H1 (cell line): ENCODE measurements around the gene CHST3. TPM values are rescaled to one million over a fixed set of nuclear protein-coding genes. Genes with fewer than 3 reads are reported as not detected.

Experiments
- CTCF ChIA-PET: fragments of 300-600 bp; sonication (Branson Sonifier 250); formaldehyde crosslinking; loops from one replicate; lab custom pipeline; 2021; ENCODE audit not compliant: partially characterized antibody; lab: Charles Lee
- POLR2A ChIA-PET: fragments of 300-600 bp; sonication (Branson Sonifier 250); formaldehyde crosslinking; loops from one replicate; lab custom pipeline; 2021; ENCODE audit warnings: inconsistent platforms; ENCODE audit not compliant: partially characterized antibody; lab: Charles Lee
- DNase-seq, 2 experiments: peaks; one replicate each; pipeline versions ENCODE4 v3.0.0 to v3.0.0-alpha.2; 2010 to 2022; ENCODE audit warnings: low spot score in 2 of 2, low read depth in 1 of 2, mixed read lengths in 1 of 2
- FAIRE-seq: peaks from 2 replicates; lab custom pipeline; 2011; peaks lifted over from hg19 to GRCh38; lab: Jason Lieb, UNC
- H2AFZ ChIP-seq: 2 replicates; pipeline ENCODE4 v1.8.1; 2012; ENCODE audit warnings: low read length, inconsistent platforms
- H2AK5ac ChIP-seq: 2 replicates; pipeline ENCODE4 v1.6.1; 2013; ENCODE audit warnings: low read depth, low read length
- H2BK120ac ChIP-seq: replicated peaks from 2 replicates; pipeline ENCODE3; 2013; ENCODE audit warnings: low read depth, low read length, inconsistent platforms
- H2BK12ac ChIP-seq: 2 replicates; pipeline ENCODE4 v1.6.1; 2013; ENCODE audit warnings: low read depth, low read length
- H2BK15ac ChIP-seq: 2 replicates; pipeline ENCODE4 v1.6.1; 2013; ENCODE audit warnings: low read length
- H2BK20ac ChIP-seq: 2 replicates; pipeline ENCODE4 v1.6.1; 2013; ENCODE audit warnings: low read length
- H2BK5ac ChIP-seq: 2 replicates; pipeline ENCODE4 v1.6.1; 2013; ENCODE audit warnings: low read depth, low read length
- H3K14ac ChIP-seq: 2 replicates; pipeline ENCODE4 v1.6.1; 2013; ENCODE audit warnings: inconsistent platforms; ENCODE audit not compliant: insufficient read length
- H3K18ac ChIP-seq: 2 replicates; pipeline ENCODE4 v1.6.1; 2013; ENCODE audit warnings: low read length; ENCODE audit errors: extremely low read depth
- H3K23ac ChIP-seq: 2 replicates; pipeline ENCODE4 v1.6.1; 2013; ENCODE audit warnings: inconsistent platforms; ENCODE audit not compliant: insufficient read length
- H3K23me2 ChIP-seq: 2 replicates; pipeline ENCODE4 v1.6.1; 2013; ENCODE audit warnings: low read depth, low read length
- H3K27ac ChIP-seq: 2 replicates; pipeline ENCODE4 v1.6.1; 2011; ENCODE audit warnings: low read depth, low read length, inconsistent platforms
- H3K27me3 ChIP-seq, 4 experiments: replicated peaks in 1 of 4; 1 replicate in 1 of 4; 2 replicates in 3 of 4; pipeline versions ENCODE4 v1.6.1 to v1.8.1; 2011 to 2013; ENCODE audit warnings: low read length in 3 of 4, mild to moderate bottlenecking in 3 of 4, inconsistent platforms in 2 of 4, mixed read lengths in 2 of 4, moderate library complexity in 1 of 4; ENCODE audit not compliant: control insufficient read depth in 3 of 4, insufficient read depth in 3 of 4; ENCODE audit errors: extremely low read depth in 1 of 4
- H3K36me3 ChIP-seq, 4 experiments: 2 replicates each; pipeline versions ENCODE4 v1.6.1 to v1.8.1; 2011 to 2013; ENCODE audit warnings: mild to moderate bottlenecking in 4 of 4, low read length in 3 of 4, moderate library complexity in 2 of 4, control low read depth in 1 of 4, inconsistent platforms in 1 of 4; ENCODE audit not compliant: insufficient read depth in 4 of 4, control insufficient read depth in 2 of 4
- H3K4ac ChIP-seq: replicated peaks from 2 replicates; pipeline ENCODE3; 2013; ENCODE audit warnings: low read length, low read depth, mixed read lengths, inconsistent platforms; ENCODE audit not compliant: insufficient read length
- H3K4me1 ChIP-seq, 4 experiments: replicated peaks in 1 of 4; 1 replicate in 1 of 4; 2 replicates in 3 of 4; pipeline versions ENCODE4 v1.6.1 to v1.8.1; 2011 to 2013; ENCODE audit warnings: low read length in 3 of 4, inconsistent platforms in 2 of 4, mixed read lengths in 1 of 4; ENCODE audit not compliant: insufficient read depth in 4 of 4, control insufficient read depth in 3 of 4
- H3K4me2 ChIP-seq, 2 experiments: 2 replicates each; pipeline versions ENCODE4 v1.6.1 to v1.8.1; 2011 to 2013; ENCODE audit warnings: low read depth in 2 of 2, low read length in 2 of 2, control low read depth in 1 of 2, inconsistent platforms in 1 of 2, mild to moderate bottlenecking in 1 of 2; ENCODE audit not compliant: insufficient read depth in 1 of 2
- H3K4me3 ChIP-seq, 4 experiments: fragments of 200-600, 300-600 bp in 1 of 4; sonication (generic), shearing (Covaris generic), sonication (Bioruptor Twin) in 1 of 4; 2 replicates each; pipeline versions ENCODE4 v1.5.1 to v1.8.1; 2011 to 2016; ENCODE audit warnings: low read length in 4 of 4, low read depth in 3 of 4, control low read depth in 2 of 4, inconsistent platforms in 2 of 4, mild to moderate bottlenecking in 2 of 4, mixed read lengths in 1 of 4, moderate library complexity in 1 of 4; ENCODE audit not compliant: insufficient read depth in 2 of 4; ENCODE audit errors: extremely low read depth in 1 of 4
- H3K56ac ChIP-seq: replicated peaks from 2 replicates; pipeline ENCODE3; 2013; ENCODE audit warnings: low read depth, mild to moderate bottlenecking, mixed read lengths, low read length, inconsistent platforms; ENCODE audit not compliant: insufficient read length
- H3K79me1 ChIP-seq: 2 replicates; pipeline ENCODE4 v1.6.1; 2013; ENCODE audit warnings: low read depth, low read length, control low read depth
- H3K79me2 ChIP-seq, 2 experiments: 2 replicates each; pipeline versions ENCODE4 v1.6.1 to v1.8.1; 2012 to 2013; ENCODE audit warnings: low read length in 2 of 2, mild to moderate bottlenecking in 2 of 2, inconsistent platforms in 1 of 2; ENCODE audit not compliant: insufficient read depth in 2 of 2, control insufficient read depth in 1 of 2
- H3K9ac ChIP-seq, 4 experiments: replicated peaks in 1 of 4; 1 replicate in 1 of 4; 2 replicates in 3 of 4; pipeline versions ENCODE4 v1.6.1 to v1.8.1; 2011 to 2013; ENCODE audit warnings: low read depth in 3 of 4, low read length in 3 of 4, control low read depth in 2 of 4, mild to moderate bottlenecking in 2 of 4, moderate library complexity in 2 of 4, inconsistent platforms in 1 of 4; ENCODE audit errors: extremely low read depth in 1 of 4
- H3K9me3 ChIP-seq, 2 experiments: 2 replicates each; pipeline versions ENCODE4 v1.6.1 to v1.8.1; 2012 to 2013; ENCODE audit warnings: mild to moderate bottlenecking in 2 of 2, moderate library complexity in 2 of 2, control low read depth in 1 of 2, inconsistent platforms in 1 of 2, low read depth in 1 of 2, low read length in 1 of 2, mixed read lengths in 1 of 2; ENCODE audit not compliant: insufficient read depth in 2 of 2
- H4K20me1 ChIP-seq, 2 experiments: replicated peaks in 1 of 2; 2 replicates each; pipeline versions ENCODE3 to v1.8.1; 2011 to 2013; ENCODE audit warnings: inconsistent platforms in 2 of 2, low read length in 2 of 2, mild to moderate bottlenecking in 1 of 2; ENCODE audit not compliant: insufficient read depth in 2 of 2, control insufficient read depth in 1 of 2
- H4K5ac ChIP-seq: 2 replicates; pipeline ENCODE4 v1.6.1; 2013; ENCODE audit warnings: low read length, low read depth, mixed read lengths, inconsistent platforms; ENCODE audit not compliant: insufficient read length
- H4K8ac ChIP-seq: 2 replicates; pipeline ENCODE4 v1.8.0; 2013; ENCODE audit warnings: mild to moderate bottlenecking, moderate library complexity, low read length, inconsistent platforms; ENCODE audit not compliant: insufficient read depth; ENCODE audit errors: extremely low read depth
- H4K91ac ChIP-seq: replicated peaks from 2 replicates; pipeline ENCODE3; 2013; ENCODE audit warnings: low read length, mixed read lengths, inconsistent platforms; ENCODE audit not compliant: insufficient read length
- ATF2 ChIP-seq: IDR thresholded peaks from 2 replicates; pipeline ENCODE4 v1.6.1; 2012; ENCODE audit warnings: low read length, inconsistent platforms
- BACH1 ChIP-seq: IDR thresholded peaks from 2 replicates; pipeline ENCODE4 v1.6.1; 2012; ENCODE audit warnings: low read length, improper control_type of control experiment
- BCL11A ChIP-seq, 2 experiments: IDR thresholded peaks; one replicate each; pipeline ENCODE4 v1.6.1; 2011; ENCODE audit warnings: low read depth in 2 of 2, low read length in 2 of 2, mild to moderate bottlenecking in 2 of 2
- CBX5 ChIP-seq: fragments of 300-800, 300-1000 bp; sonication (generic); IDR thresholded peaks from 2 replicates; pipeline ENCODE4 v1.7.1; 2016; ENCODE audit warnings: antibody characterized with exemption, low read length, low read depth
- CEBPB ChIP-seq: IDR thresholded peaks from 2 replicates; pipeline ENCODE4 v1.6.1; 2012; ENCODE audit warnings: low read depth, low read length
- CTBP2 ChIP-seq: IDR thresholded peaks from 2 replicates; pipeline ENCODE4 v1.7.0; 2011; ENCODE audit warnings: borderline replicate concordance, mild to moderate bottlenecking, moderate library complexity, mixed read lengths, low read length; ENCODE audit not compliant: insufficient read depth, insufficient read length
- FOSL1 ChIP-seq: IDR thresholded peaks from 2 replicates; pipeline ENCODE4 v1.6.1; 2011; ENCODE audit warnings: mild to moderate bottlenecking, low read depth, low read length, moderate library complexity; ENCODE audit not compliant: insufficient read depth
- HDAC2 ChIP-seq, 2 experiments: fragments of 300-600 bp in 1 of 2; sonication (generic) in 1 of 2; IDR thresholded peaks; 2 replicates each; pipeline ENCODE4 v1.6.1; 2011 to 2012; ENCODE audit warnings: low read depth in 2 of 2, low read length in 2 of 2, mild to moderate bottlenecking in 2 of 2, moderate library complexity in 2 of 2, borderline replicate concordance in 1 of 2, inconsistent platforms in 1 of 2
- JUND ChIP-seq: IDR thresholded peaks from 2 replicates; pipeline ENCODE4 v1.6.1; 2011; ENCODE audit warnings: mild to moderate bottlenecking, improper control_type of control experiment, low read length
- SIX5 ChIP-seq: IDR thresholded peaks from 2 replicates; pipeline ENCODE4 v1.6.1; 2011; ENCODE audit warnings: mild to moderate bottlenecking, low read depth, low read length
- ZNF274 ChIP-seq: IDR thresholded peaks from 2 replicates; pipeline ENCODE4 v1.7.0; 2012; ENCODE audit warnings: low read length, borderline replicate concordance; ENCODE audit errors: extremely low read depth
- WGBS, 2 experiments: shearing (Covaris generic) in 1 of 2; methylation state at CpG; one replicate each; pipeline versions ENCODE4 v1.1.6 to v1.1.7; 2013 to 2015; ENCODE audit warnings: low lambda C conversion rate in 2 of 2, mixed read lengths in 2 of 2, inconsistent platforms in 1 of 2, low coverage in 1 of 2, missing lambda C conversion rate in 1 of 2; ENCODE audit not compliant: insufficient replicate concordance in 2 of 2, insufficient coverage in 1 of 2, insufficient read length in 1 of 2; ENCODE audit errors: extremely low coverage in 1 of 2, missing lambda C conversion rate in 1 of 2; 5-methylcytosine and 5-hydroxymethylcytosine counted together
- polyA plus RNA-seq, 7 experiments: library from polyadenylated mRNA; depleted of rRNA in 3 of 7; stranded (reverse) in 5 of 7; unstranded in 2 of 7; fragments of >200 nt in 5 of 7; fragments of 200-250 nt in 2 of 7; gene quantifications; 1 replicate in 5 of 7; 2 replicates in 1 of 7; 4 replicates in 1 of 7; pipeline versions ENCODE4 v1.2.1 to v1.2.3, GENCODE V29; 2011 to 2013; ENCODE audit warnings: missing spikeins in 2 of 7, mixed read lengths in 2 of 7
- total RNA-seq: library from RNA; stranded (reverse); fragmentation: NEBNext Ultra II Directional; extraction: Animal tissue kit (Norgen Biotek cat#: 25700); gene quantifications from 2 replicates; pipeline ENCODE4 v1.2.1, GENCODE V29; 2021

CHST3 gene
- total and polyA plus RNA-seq, 2 of the 8 experiments (the other 6 are each of a cell fraction or from before 2014, with no cell fraction given), result 2.0 to 5.8 TPM

GRCh38 chr10:72024596-72024995, 60.4 kb downstream of the CHST3 start:
- H3K23me2 ChIP-seq, result no peaks in the 10 kb centered on the region
- no peaks in the 10 kb centered on the region for H3K79me1 ChIP-seq
- H2BK5ac ChIP-seq, result no peak overlapping the region
- H4K5ac ChIP-seq, result no peak overlapping the region
- no peaks in the 10 kb centered on the region for H4K20me1 ChIP-seq
- CTCF ChIA-PET, result interaction anchor here (0.6 to 2.1 kb wide), 5 partner anchors 14 to 296 kb away, joined by 3 to 7 read pairs (median 3); no protein-coding TSS in a partner anchor
- POLR2A ChIA-PET, result no interaction called here
- 84% methylated on average over 4 of the region's 4 CpGs; no CpG with 5 or more reads in 1 of the 2 experiments for WGBS, 2 experiments
- no peak overlapping the region for H2AFZ ChIP-seq
- no peak for DNase-seq
- no peak overlapping the region for H3K9ac ChIP-seq
- H3K27ac ChIP-seq, result no peak overlapping the region
- no peaks in the 10 kb centered on the region for H3K9me3 ChIP-seq
- no peak overlapping the region for H3K56ac ChIP-seq
- no peak overlapping the region for H2BK20ac ChIP-seq
- H3K79me2 ChIP-seq, result no peaks in the 10 kb centered on the region
- no peak overlapping the region for H3K14ac ChIP-seq
- no peak overlapping the region for H3K4ac ChIP-seq
- H2BK12ac ChIP-seq, result no peak overlapping the region
- FAIRE-seq, result no peak
- no peaks in the 10 kb centered on the region for H3K36me3 ChIP-seq
- H3K4me2 ChIP-seq, result no peak overlapping the region
- H2BK15ac ChIP-seq, result no peak overlapping the region
- no peak for TF ChIP-seq BACH1
- no peak for TF ChIP-seq ATF2
- no peak for TF ChIP-seq CEBPB
- TF ChIP-seq HDAC2 (IDR thresholded peaks at IDR 0.05; ENCODE audit: borderline replicate concordance in 1 of 2, low read depth in 2 of 2, low read length in 2 of 2), result no peak
- TF ChIP-seq BCL11A (IDR thresholded peaks at IDR 0.05; ENCODE audit: low read depth in 2 of 2, low read length in 2 of 2), result no peak
- TF ChIP-seq CTBP2, result no peak
- TF ChIP-seq ZNF274, result no peak
- no peak for TF ChIP-seq SIX5
- no peak for TF ChIP-seq CBX5
- no peak for TF ChIP-seq FOSL1
- no peak for TF ChIP-seq JUND
- no peak overlapping the region for H2BK120ac ChIP-seq
- no peak overlapping the region for H3K18ac ChIP-seq
- no peaks in the 10 kb centered on the region for H3K4me1 ChIP-seq
- H2AK5ac ChIP-seq, result no peak overlapping the region
- no peaks in the 10 kb centered on the region for H3K27me3 ChIP-seq
- no peak overlapping the region for H4K91ac ChIP-seq
- H3K4me3 ChIP-seq, result no peak overlapping the region
- no peak overlapping the region for H4K8ac ChIP-seq
- H3K23ac ChIP-seq, result no peak overlapping the region
